ENCODE results near the gene MRTFA. TPM values are rescaled to one million over a fixed set of nuclear protein-coding genes. Genes with fewer than 3 reads are reported as not detected.
"Not testable (repeated sequence)": the region's sequence is repeated elsewhere in the genome, so short reads cannot be mapped to it uniquely, and the experiment has no call there.

The MRTFA gene
- 10 to 100 TPM in 1 of 3 donors, 1 to 10 TPM in 2; 5.0 to 23.5 (median 7.3) TPM for polyA plus RNA-seq

- peak; percentile 99 for DNase-seq
- Mint-ChIP-seq H3K9me3 (no peaks in the 10 kb centered on the region), H3K4me3 (peak within 1 kb of the TSS; percentile 90 to 96 (median 92)), H3K27ac (peak within 1 kb of the TSS; percentile 91 to 96 (median 95)), H3K4me1 (peaks cover 42 to 57% of the 10 kb centered on the region in 2 donors), H3K36me3 (no peaks in the 10 kb centered on the region), H3K27me3 (ENCODE audit: low read depth in 3 of 3) (peaks cover 6 to 16% (median 10%) of the 10 kb centered on the region in 3 donors)
These were observed at the start of gene MRTFA for GRCh38 chr22:40636380-40637182. Gene MRTFA (minus strand): TSS chr22:40636719.

- Mint-ChIP-seq H3K4me1 (peaks cover 0 to 4% of the 10 kb centered on the region in 2 donors), H3K9me3 (no peaks in the 10 kb centered on the region), H3K36me3 (no peaks in the 10 kb centered on the region), H3K4me3 (peak overlapping the region in 4 of 5 donors; percentile 22 to 76 (median 33)), H3K27me3 (ENCODE audit: low read depth in 3 of 3) (peaks cover 3 to 12% (median 3%) of the 10 kb centered on the region in 3 donors), H3K27ac (peak overlapping the region in 1 of 6 donors; percentile 53)
- DNase-seq: peak in 1 of 3 donors; percentile 15
These were observed 48.9 kb upstream of the MRTFA start for GRCh38 chr22:40685406-40685805.

- peaks cover 0 to 4% of the 10 kb centered on the region in 2 donors for H3K4me1 Mint-ChIP-seq
- H3K9me3 Mint-ChIP-seq: no peaks in the 10 kb centered on the region
- DNase-seq: no peak
- H3K4me3 Mint-ChIP-seq: peak overlapping the region in 1 of 5 donors; percentile 22
- H3K27ac Mint-ChIP-seq: no peak overlapping the region
- no peaks in the 10 kb centered on the region for H3K36me3 Mint-ChIP-seq
- H3K27me3 Mint-ChIP-seq (ENCODE audit: low read depth in 3 of 3): peaks cover 3 to 14% (median 3%) of the 10 kb centered on the region in 3 donors
These were observed 48.2 kb upstream of the MRTFA start for GRCh38 chr22:40684728-40685127.

- Mint-ChIP-seq H3K27me3 (ENCODE audit: low read depth in 3 of 3) (peaks cover 3 to 10% (median 7%) of the 10 kb centered on the region in 3 donors), H3K4me1 (peaks cover 0 to 4% of the 10 kb centered on the region in 2 donors), H3K27ac (no peak overlapping the region), H3K36me3 (no peaks in the 10 kb centered on the region), H3K4me3 (no peak overlapping the region), H3K9me3 (no peaks in the 10 kb centered on the region)
- no peak for DNase-seq
These were observed 44.9 kb upstream of the MRTFA start for GRCh38 chr22:40681451-40681850.

GRCh38 chr22:40680819-40681183 is 44.3 kb upstream of the MRTFA start:
- DNase-seq: no peak
- H3K9me3 Mint-ChIP-seq: no peaks in the 10 kb centered on the region
- no peak overlapping the region for H3K4me3 Mint-ChIP-seq
- no peaks in the 10 kb centered on the region for H3K36me3 Mint-ChIP-seq
- no peak overlapping the region for H3K27ac Mint-ChIP-seq
- peaks cover 3 to 8% (median 7%) of the 10 kb centered on the region in 3 donors for H3K27me3 Mint-ChIP-seq (ENCODE audit: low read depth in 3 of 3)
- peaks cover 0 to 4% of the 10 kb centered on the region in 2 donors for H3K4me1 Mint-ChIP-seq

GRCh38 chr22:40679964-40680818 is 43.7 kb upstream of the MRTFA start:
- Mint-ChIP-seq H3K36me3 (no peaks in the 10 kb centered on the region), H3K27me3 (ENCODE audit: low read depth in 3 of 3) (peaks cover 3 to 8% (median 7%) of the 10 kb centered on the region in 3 donors), H3K4me3 (no peak overlapping the region), H3K9me3 (no peaks in the 10 kb centered on the region), H3K27ac (no peak overlapping the region), H3K4me1 (peaks cover 0 to 4% of the 10 kb centered on the region in 2 donors)
- no peak for DNase-seq

GRCh38 chr22:40679249-40679963 is 42.9 kb upstream of the MRTFA start, which contains the start of gene MCHR1:
Gene MCHR1 (plus strand): TSS chr22:40679484. CDS start chr22:40679653, 169 bp downstream.
- Mint-ChIP-seq H3K9me3 (no peaks in the 10 kb centered on the region), H3K27me3 (ENCODE audit: low read depth in 3 of 3) (peaks cover 3 to 8% (median 7%) of the 10 kb centered on the region in 3 donors), H3K36me3 (no peaks in the 10 kb centered on the region), H3K4me3 (no peak within 1 kb of the TSS), H3K27ac (no peak within 1 kb of the TSS), H3K4me1 (peaks cover 0 to 4% of the 10 kb centered on the region in 2 donors)
- DNase-seq: no peak

GRCh38 chr22:40678493-40679248 is 42.2 kb upstream of the MRTFA start:
- peaks cover 3 to 8% (median 7%) of the 10 kb centered on the region in 3 donors for H3K27me3 Mint-ChIP-seq (ENCODE audit: low read depth in 3 of 3)
- no peak overlapping the region for H3K27ac Mint-ChIP-seq
- H3K4me3 Mint-ChIP-seq: no peak overlapping the region

GRCh38 chr22:40676644-40677043 is 40.1 kb upstream of the MRTFA start:
- Mint-ChIP-seq H3K4me3 (no peak overlapping the region), H3K4me1 (no peaks in the 10 kb centered on the region), H3K9me3 (no peaks in the 10 kb centered on the region), H3K27me3 (ENCODE audit: low read depth in 3 of 3) (peaks cover 0 to 7% (median 4%) of the 10 kb centered on the region in 3 donors), H3K36me3 (no peaks in the 10 kb centered on the region), H3K27ac (no peak overlapping the region)
- no peak for DNase-seq

More at GRCh38 chr22:40678493-40679248, 42.2 kb upstream of the MRTFA start:
- DNase-seq: no peak
- Mint-ChIP-seq H3K4me1 (peaks cover 0 to 4% of the 10 kb centered on the region in 2 donors), H3K9me3 (no peaks in the 10 kb centered on the region), H3K36me3 (no peaks in the 10 kb centered on the region)

GRCh38 chr22:40676166-40676565 is 39.6 kb upstream of the MRTFA start:
- not testable (repeated sequence) for H3K27ac Mint-ChIP-seq; H3K36me3 Mint-ChIP-seq; H3K27me3 Mint-ChIP-seq (ENCODE audit: low read depth in 3 of 3); DNase-seq; H3K4me1 Mint-ChIP-seq; H3K9me3 Mint-ChIP-seq; H3K4me3 Mint-ChIP-seq

- Mint-ChIP-seq H3K36me3 (no peaks in the 10 kb centered on the region), H3K4me1 (no peaks in the 10 kb centered on the region), H3K27ac (no peak overlapping the region), H3K4me3 (no peak overlapping the region), H3K27me3 (ENCODE audit: low read depth in 3 of 3) (peaks cover 0 to 5% (median 3%) of the 10 kb centered on the region in 3 donors), H3K9me3 (no peaks in the 10 kb centered on the region)
- DNase-seq: no peak
These were observed 37.8 kb upstream of the MRTFA start for GRCh38 chr22:40674274-40674673.

GRCh38 chr22:40673017-40673416 is 36.5 kb upstream of the MRTFA start:
- Mint-ChIP-seq H3K9me3 (no peaks in the 10 kb centered on the region), H3K4me3 (no peak overlapping the region), H3K36me3 (no peaks in the 10 kb centered on the region), H3K4me1 (no peaks in the 10 kb centered on the region), H3K27ac (no peak overlapping the region), H3K27me3 (ENCODE audit: low read depth in 3 of 3) (peaks cover 3 to 4% (median 3%) of the 10 kb centered on the region in 3 donors)
- no peak for DNase-seq
